Uterus (tissue), 4 donors: ENCODE measurements around the gene TREM1. TPM values are rescaled to one million over a fixed set of nuclear protein-coding genes. Genes with fewer than 3 reads are reported as not detected.

Experiments used
- DNase-seq, 2 donors: peaks; one replicate each; pipeline ENCODE4 v3.0.0-alpha.2; 2019 to 2020
- H3K27ac ChIP-seq, 2 donors: fragments of 200-600 bp; sonication (generic); 1 replicate in 1 of 2; 2 replicates in 1 of 2; pipeline ENCODE4 v1.5.1; 2016 to 2018
- H3K27me3 ChIP-seq, 2 donors: fragments of 200-600 bp; sonication (generic); one replicate each; pipeline ENCODE4 v1.5.1; 2018 to 2019; ENCODE audit warnings: control low read depth in 1 of 2
- H3K36me3 ChIP-seq, 2 donors: fragments of 200-600 bp; sonication (generic); one replicate each; pipeline ENCODE4 v1.5.1; 2019; ENCODE audit warnings: control low read depth in 1 of 2
- H3K4me1 ChIP-seq, 2 donors: fragments of 200-600 bp; sonication (generic); one replicate each; pipeline ENCODE4 v1.5.1; 2018 to 2019; ENCODE audit warnings: control low read depth in 1 of 2
- H3K4me3 ChIP-seq, 2 donors: fragments of 200-600 bp; sonication (generic); 1 replicate in 1 of 2; 2 replicates in 1 of 2; pipeline ENCODE4 v1.5.1; 2018 to 2019; ENCODE audit warnings: mild to moderate bottlenecking in 1 of 2
- H3K9me3 ChIP-seq, 2 donors: fragments of 200-600 bp; sonication (generic); one replicate each; pipeline ENCODE4 v1.5.1; 2019; ENCODE audit warnings: control low read depth in 1 of 2
- CTCF ChIP-seq, 4 experiments: fragments of 200-600 bp in 2 of 4; fragments of 450-650 bp in 2 of 4; sonication (generic) in 2 of 4; IDR thresholded peaks; one replicate each; pipeline ENCODE4 v1.5.1; 2016 to 2019; ENCODE audit warnings: antibody characterized with exemption in 4 of 4, mild to moderate bottlenecking in 2 of 4, moderate library complexity in 1 of 4
- POLR2A ChIP-seq, 2 donors: fragments of 450-650 bp; IDR thresholded peaks; one replicate each; pipeline ENCODE4 v1.6.1; 2016; ENCODE audit warnings: antibody characterized with exemption in 2 of 2, mild to moderate bottlenecking in 1 of 2, moderate library complexity in 1 of 2
- intact Hi-C: fragments of 100-400 bp; cut with DNase I; formaldehyde crosslinking; loops from one replicate; pipeline ENCODE4 v1.15.1; 2023; ENCODE audit warnings: low total_unique reads
- total RNA-seq, 4 donors: library from RNA; depleted of rRNA in 3 of 4; stranded (reverse); fragments of >200 nt in 3 of 4; gene quantifications; one replicate each; pipeline versions ENCODE4 v1.1.0 to v1.2.4, GENCODE V29; 2014 to 2023
- donor health status: DM: yes; HTN: yes; CAD: no.

Gene TREM1
- total RNA-seq, 4 donors from 2014 or later: 0.26 to 30.6 (median 1.1) TPM

GRCh38 chr6:41231246-41231645 is 55.2 kb downstream of the TREM1 start:
- intact Hi-C loops: no loop called here
- Histone ChIP-seq H3K4me3 (no peak overlapping the region), H3K4me1 (no peaks in the 10 kb centered on the region), H3K9me3 (no peaks in the 10 kb centered on the region), H3K36me3 (no peaks in the 10 kb centered on the region), H3K27me3 (no peaks in the 10 kb centered on the region), H3K27ac (no peak overlapping the region)
- no peak for DNase-seq
- TF ChIP-seq CTCF (IDR thresholded peaks at IDR 0.05) (no peak), POLR2A (IDR thresholded peaks at IDR 0.05) (no peak)

GRCh38 chr6:41229721-41230120 is 56.8 kb downstream of the TREM1 start:
- no peak overlapping the region for H3K4me3 ChIP-seq
- H3K36me3 ChIP-seq: no peaks in the 10 kb centered on the region
- no peak for DNase-seq
- TF ChIP-seq POLR2A (IDR thresholded peaks at IDR 0.05) (no peak), CTCF (IDR thresholded peaks at IDR 0.05) (no peak)
- H3K9me3 ChIP-seq: no peaks in the 10 kb centered on the region
- intact Hi-C loops: no loop called here
- no peak overlapping the region for H3K27ac ChIP-seq
- H3K4me1 ChIP-seq: no peaks in the 10 kb centered on the region
- H3K27me3 ChIP-seq: no peaks in the 10 kb centered on the region

GRCh38 chr6:41228616-41229015 is 57.9 kb downstream of the TREM1 start:
- Histone ChIP-seq H3K27me3 (no peaks in the 10 kb centered on the region), H3K9me3 (no peaks in the 10 kb centered on the region), H3K36me3 (no peaks in the 10 kb centered on the region), H3K4me3 (no peak overlapping the region), H3K4me1 (no peaks in the 10 kb centered on the region), H3K27ac (no peak overlapping the region)
- TF ChIP-seq POLR2A (IDR thresholded peaks at IDR 0.05) (no peak), CTCF (IDR thresholded peaks at IDR 0.05) (no peak)
- intact Hi-C loops: no loop called here
- no peak for DNase-seq

GRCh38 chr6:41228096-41228495 is 58.4 kb downstream of the TREM1 start, which contains the start of gene TREML4:
Gene TREML4 (plus strand): TSS chr6:41228349. CDS start chr6:41228428, 79 bp downstream.
- no peaks in the 10 kb centered on the region for H3K27me3 ChIP-seq
- TF ChIP-seq POLR2A (IDR thresholded peaks at IDR 0.05) (no peak), CTCF (IDR thresholded peaks at IDR 0.05) (no peak)

GRCh38 chr6:41226752-41227151 is 59.7 kb downstream of the TREM1 start:
- DNase-seq: no peak
- H3K27ac ChIP-seq: no peak overlapping the region
- H3K36me3 ChIP-seq: no peaks in the 10 kb centered on the region
- no peaks in the 10 kb centered on the region for H3K9me3 ChIP-seq
- TF ChIP-seq POLR2A (IDR thresholded peaks at IDR 0.05): no peak
- TF ChIP-seq CTCF (IDR thresholded peaks at IDR 0.05): no peak
- H3K4me3 ChIP-seq: no peak overlapping the region
- H3K4me1 ChIP-seq: no peaks in the 10 kb centered on the region
- intact Hi-C loops: no loop called here
- H3K27me3 ChIP-seq: no peaks in the 10 kb centered on the region

More at GRCh38 chr6:41228096-41228495, 58.4 kb downstream of the TREM1 start, which contains the start of gene TREML4:
- no peak for DNase-seq
- Histone ChIP-seq H3K4me3 (no peak within 1 kb of the TSS), H3K27ac (no peak within 1 kb of the TSS), H3K4me1 (no peaks in the 10 kb centered on the region), H3K9me3 (no peaks in the 10 kb centered on the region), H3K36me3 (no peaks in the 10 kb centered on the region)
- intact Hi-C loops: no loop called here
